OCI-LY3 (cell line): ENCODE results near the gene PHACTR3.

Experiments used
- EZH2phosphoT487 ChIP-seq: fragments of 200-600 bp; shearing (Covaris generic); IDR thresholded peaks from 2 replicates; pipeline ENCODE4 v1.6.1; 2018; ENCODE audit warnings: antibody characterized with exemption, mixed run types, low read depth
- TF ChIP-seq, protein P1 (sequence below): fragments of 200-600, 300-600 bp; sonication (generic); IDR thresholded peaks from 2 replicates; pipeline ENCODE4 v1.5.1; 2014; ENCODE audit warnings: antibody characterized with exemption, low read length, low read depth

DNA sequence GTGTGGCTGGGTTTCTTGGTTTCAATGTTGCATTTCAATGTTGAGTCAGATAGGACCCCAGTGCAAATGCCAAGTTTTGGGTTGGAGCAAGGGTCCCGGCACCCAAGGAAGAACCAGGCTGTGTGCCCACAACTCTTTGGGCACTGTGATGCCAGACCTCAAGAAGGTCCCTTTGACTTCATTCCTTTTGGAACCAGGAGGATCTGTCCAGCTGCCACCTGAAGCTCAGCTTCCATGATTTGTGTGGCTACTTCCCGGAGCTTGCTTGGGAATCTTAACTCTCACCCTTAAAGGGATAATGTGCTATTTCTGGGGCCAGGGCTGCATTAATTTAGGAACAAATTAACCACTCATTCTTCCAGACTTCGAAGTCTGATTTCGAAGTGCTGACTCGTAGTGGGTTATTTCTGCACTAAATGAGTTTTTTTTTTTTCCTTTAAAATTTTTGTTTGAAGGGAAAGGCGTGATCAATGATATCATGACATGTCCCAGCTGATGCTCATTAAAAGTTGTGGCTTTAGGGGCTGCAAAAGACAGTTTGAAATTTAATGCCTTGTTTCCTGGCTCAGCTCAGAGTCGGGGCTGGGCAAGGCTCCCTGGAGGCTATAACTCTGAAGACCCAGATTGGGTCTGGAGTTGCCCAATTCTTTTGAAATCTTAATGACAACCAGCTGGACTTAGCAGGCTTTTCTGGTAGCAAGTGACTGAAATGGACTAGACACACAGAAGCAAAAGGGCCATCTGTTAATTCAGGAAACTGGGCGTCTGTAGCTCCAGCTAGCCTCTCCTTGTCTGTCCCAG, 24.0 kb upstream of the PHACTR3 start:
- TF ChIP-seq, protein P1, sequence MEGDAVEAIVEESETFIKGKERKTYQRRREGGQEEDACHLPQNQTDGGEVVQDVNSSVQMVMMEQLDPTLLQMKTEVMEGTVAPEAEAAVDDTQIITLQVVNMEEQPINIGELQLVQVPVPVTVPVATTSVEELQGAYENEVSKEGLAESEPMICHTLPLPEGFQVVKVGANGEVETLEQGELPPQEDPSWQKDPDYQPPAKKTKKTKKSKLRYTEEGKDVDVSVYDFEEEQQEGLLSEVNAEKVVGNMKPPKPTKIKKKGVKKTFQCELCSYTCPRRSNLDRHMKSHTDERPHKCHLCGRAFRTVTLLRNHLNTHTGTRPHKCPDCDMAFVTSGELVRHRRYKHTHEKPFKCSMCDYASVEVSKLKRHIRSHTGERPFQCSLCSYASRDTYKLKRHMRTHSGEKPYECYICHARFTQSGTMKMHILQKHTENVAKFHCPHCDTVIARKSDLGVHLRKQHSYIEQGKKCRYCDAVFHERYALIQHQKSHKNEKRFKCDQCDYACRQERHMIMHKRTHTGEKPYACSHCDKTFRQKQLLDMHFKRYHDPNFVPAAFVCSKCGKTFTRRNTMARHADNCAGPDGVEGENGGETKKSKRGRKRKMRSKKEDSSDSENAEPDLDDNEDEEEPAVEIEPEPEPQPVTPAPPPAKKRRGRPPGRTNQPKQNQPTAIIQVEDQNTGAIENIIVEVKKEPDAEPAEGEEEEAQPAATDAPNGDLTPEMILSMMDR: no peak
- TF ChIP-seq EZH2phosphoT487: no peak
